Head of caudate nucleus (tissue), 42 donors: ENCODE data around the gene RIOX2.

Experiments
- DNase-seq, 42 donors: peaks; one replicate each; pipeline versions ENCODE4 v3.0.0 to v3.0.0-alpha.2; 2020 to 2021; ENCODE audit warnings: mixed read lengths in 7 of 42
- intact Hi-C: fragments of 100-400 bp; cut with DNase I; formaldehyde crosslinking; loops from one replicate; pipeline ENCODE4 v1.15.0; 2022

Gene RIOX2

DNA sequence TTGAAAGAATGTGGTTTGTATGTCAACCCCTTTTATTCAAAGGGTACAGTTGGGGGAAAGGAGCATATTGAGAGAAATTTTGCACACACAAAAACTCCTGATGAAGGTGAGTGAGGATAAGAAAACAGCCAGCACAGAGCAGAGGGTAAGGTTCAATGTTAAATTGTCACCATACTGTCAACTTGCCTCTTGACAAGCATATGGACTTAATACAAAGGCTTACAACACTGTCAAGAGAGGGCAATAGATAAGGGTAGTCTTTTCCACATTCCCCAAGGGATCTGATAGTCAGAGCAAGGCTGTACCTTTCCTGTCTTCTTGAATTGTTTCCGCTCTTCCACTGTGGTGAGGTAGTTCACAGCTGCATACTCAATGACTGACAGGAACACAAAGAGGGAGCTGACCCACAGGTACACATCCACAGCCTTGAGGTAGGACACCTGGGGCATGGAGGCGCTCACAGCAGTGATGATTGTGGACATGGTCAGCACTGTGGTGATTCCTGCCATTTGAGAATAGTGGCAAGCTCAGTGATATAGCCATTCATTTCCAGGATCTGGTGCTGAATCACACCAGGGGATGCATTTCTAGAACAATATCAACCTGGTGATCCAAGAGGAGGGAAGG, 20.4 kb upstream of the RIOX2 start:
- no peak for DNase-seq
- intact Hi-C loops, result no loop called here

DNA sequence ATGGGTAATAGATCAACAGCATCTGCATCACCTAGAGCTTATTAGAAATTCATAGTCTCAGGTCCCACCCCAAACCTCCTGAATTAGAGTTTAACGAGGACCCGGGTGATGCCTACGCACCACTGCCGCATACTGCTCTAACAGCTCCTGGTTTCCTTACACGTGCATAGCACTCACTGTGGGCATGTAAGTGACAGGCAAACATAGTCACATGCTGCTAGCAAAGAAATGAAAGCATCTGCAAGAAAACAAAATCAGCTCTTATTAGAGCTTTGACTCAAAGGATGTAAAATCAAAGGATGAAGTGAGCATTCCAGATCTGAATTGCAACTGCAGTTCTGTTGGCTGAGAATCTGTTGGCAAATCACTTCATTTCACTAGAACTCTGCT, 19.1 kb upstream of the RIOX2 start:
- DNase-seq, result peak in 15 of 42 donors; percentile 13 to 63 (median 29)
- intact Hi-C loops, result no loop called here

DNA sequence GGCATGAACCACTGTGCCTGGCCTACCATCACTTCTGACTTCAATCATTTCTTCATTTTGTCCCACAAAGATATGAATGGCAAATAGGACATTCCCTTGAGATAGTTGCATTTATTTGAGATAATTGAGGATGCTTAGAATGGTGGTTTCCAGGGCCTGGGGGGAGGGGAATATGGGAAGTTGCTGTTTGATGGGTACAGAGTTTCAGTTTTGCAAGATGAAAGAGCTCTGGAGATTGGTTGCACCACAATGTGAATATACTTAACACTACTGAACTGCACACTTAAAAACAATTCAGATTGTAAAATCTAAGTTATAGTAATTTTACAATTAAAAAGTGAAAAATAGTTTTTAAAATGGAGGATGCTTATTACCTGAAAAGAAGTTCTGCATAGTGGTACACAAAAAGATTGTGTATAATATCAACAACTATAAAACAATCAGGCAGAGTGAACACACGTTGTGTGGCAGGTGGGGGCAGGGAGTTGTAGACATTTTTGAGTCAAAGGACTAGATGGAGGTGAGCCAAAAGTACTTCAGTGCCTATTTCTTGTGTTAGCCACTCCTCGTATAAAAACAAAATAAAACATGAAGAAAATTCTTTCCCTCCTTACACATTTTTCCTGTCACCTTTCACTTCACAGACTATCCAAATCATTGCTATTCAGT, 18.5 kb upstream of the RIOX2 start:
- intact Hi-C loops, result no loop called here
- no peak for DNase-seq

DNA sequence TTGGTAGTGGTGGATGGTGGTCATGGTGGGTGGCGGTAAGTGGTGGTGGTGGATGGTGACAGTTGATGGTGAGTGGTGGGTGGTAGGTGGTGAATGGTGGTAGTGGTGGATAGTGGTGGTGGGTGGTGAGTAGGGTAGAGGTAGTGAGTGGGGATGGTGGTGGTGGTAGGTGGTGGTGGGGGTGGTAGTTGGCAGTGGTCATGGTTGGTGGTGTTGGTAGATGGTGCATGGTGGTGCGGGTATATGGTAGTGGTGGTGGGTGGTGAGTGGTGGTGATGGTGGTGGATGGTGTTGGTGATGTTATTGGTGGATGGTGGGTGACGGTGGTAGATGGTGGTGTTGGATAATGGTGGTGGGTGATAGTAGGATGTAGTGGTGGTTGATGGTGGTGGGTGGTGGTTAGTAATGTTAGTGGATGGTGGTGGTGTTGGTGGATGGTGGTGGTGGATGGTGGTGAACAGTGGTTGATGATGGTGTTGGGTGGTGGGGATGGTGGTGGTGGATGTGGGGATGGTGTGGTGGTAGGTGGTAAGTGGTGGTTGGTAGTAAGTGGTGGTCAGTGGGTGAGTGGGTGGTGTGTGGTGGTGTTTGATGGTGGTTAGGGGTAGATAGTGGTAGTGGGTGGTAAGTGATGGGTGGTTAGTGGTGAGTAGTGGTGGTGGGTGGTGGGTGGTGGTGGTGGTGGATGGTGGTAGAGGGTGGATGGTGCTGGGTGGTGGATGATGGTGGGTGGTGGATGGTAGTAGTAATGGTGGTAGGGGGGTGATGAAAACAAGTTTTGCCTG, 16.7 kb upstream of the RIOX2 start:
- DNase-seq, result no peak
- intact Hi-C loops, result no loop called here

DNA sequence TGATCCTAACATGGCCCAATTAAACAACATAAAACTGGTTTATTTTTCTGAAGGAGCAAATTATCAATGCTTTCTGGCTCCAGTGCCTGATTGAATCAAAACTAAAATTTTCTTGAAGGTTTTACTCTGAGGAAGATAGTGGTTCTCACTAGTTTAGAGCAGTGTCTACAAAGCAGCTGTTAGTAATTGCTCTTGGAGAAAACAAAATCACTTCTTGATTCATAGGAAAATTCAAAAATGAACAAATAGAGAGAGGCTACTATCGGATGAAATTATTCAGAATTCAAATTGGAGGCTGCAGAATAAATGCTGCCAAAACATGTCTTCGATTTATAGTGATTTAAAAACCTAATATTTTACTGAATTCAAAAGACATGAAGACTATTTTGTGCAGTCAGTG, 15.1 kb upstream of the RIOX2 start:
- no peak for DNase-seq
- intact Hi-C loops, result no loop called here

DNA sequence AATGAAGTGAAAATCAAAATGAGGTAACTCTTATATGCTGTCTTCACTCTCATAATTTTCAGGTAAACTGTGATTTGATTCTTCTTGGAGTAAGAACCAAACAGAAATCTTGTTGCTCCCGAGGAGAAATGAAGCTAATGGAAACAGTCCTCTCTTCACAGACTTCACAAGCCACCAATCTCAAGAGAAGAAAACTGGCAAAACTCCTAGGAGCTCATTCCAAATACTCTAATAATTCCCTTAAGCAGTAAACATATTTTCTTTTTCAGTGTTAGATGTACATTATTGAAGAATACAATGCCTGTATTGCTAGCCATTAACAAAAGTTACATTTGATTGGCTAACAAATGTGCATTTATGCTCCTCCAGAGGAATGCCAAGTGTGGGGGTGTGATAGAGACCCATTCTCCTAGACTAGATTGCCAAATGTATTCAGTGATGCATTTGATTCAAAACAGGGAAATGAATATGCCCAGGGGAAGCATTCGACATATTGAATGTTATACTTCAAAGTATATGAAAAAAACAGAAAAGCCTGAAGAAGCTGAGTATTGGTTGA, 11.8 kb upstream of the RIOX2 start:
- peak in 1 of 42 donors; percentile 12 for DNase-seq
- intact Hi-C loops, result no loop called here

DNA sequence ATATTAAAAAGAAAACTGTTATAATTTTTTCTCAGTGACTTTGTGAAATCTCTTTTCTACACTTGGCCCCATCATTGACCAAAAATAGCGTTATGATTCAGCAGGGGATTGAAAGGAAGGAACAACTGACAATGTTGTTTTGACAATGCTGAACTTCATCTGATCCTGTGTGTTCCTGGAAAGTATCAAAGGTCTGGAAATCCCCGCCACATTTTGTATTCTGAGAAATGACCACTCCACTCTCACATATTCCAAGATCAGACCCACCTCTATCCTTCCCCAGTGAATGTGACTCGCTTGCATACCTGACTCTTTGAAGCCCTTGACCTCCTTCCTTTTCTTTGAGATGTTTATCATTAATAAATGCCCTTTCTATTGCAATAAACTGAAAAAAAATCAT, 9.7 kb upstream of the RIOX2 start:
- intact Hi-C loops, result no loop called here
- DNase-seq, result no peak

DNA sequence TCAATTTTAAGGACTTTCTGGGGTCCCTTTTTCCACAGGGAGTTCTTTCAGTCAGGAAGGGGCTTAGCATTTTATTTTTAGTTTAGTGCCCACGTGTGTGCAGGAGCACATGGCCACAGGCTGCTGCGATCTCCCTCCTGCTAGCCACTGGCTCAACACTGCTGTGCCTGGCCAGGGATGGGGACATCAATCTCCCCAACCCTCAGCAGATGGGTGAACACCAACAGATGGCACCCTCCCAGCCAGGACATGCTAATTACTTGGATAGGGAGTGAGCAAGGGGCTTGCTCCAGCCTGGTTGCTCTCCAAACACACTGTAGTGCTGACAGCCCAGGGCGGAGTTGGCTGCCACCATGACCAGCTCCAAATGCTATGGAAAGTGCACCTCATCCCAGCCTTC, 7.4 kb upstream of the RIOX2 start:
- intact Hi-C loops, result no loop called here

DNA sequence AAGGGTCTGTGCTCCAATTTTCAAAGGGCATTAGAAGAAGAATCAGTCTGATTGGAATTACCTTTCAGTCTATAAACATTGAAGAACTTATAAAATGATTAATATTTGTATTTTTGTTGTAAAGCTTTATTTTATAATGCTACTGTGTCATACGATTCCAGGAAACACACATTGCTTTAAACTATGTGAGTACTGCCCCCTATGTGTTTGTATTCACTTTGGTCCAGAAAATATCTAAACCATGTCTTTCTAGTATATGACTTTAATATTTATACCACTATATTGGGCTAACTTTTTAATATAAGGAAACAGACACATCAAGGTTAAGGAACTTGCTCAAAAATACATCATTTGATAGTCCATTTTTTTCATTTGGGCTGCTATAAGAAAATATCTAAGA, 3.2 kb upstream of the RIOX2 start:
- intact Hi-C loops, result no loop called here
- DNase-seq, result no peak

More for the DNA sequence above, 7.4 kb upstream of the RIOX2 start:
- no peak for DNase-seq

DNA sequence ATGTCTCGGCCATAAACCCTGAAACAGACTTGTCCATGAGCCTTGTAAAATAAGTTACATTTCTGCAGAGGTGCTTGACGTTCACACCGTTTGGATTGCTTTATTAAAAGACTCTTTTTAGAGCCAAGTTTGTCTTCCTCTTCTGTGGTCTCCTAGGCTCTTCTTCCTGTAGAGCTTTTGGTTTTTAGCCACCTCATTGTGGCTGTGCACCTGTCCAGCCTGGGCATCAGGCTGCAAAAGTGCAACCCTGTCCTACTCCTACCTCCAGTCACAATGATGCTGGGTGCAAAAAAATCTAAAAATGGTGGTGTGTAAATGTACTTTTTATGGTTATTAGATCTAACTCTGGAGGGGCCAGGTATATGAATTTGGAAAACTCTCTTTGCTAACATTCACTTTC, 2.8 kb upstream of the RIOX2 start:
- intact Hi-C loops, result loop anchor here (5.0 kb wide), 1 partner anchor 153 kb away; the partner anchor contains the start of gene CRYBG3
- no peak for DNase-seq

DNA sequence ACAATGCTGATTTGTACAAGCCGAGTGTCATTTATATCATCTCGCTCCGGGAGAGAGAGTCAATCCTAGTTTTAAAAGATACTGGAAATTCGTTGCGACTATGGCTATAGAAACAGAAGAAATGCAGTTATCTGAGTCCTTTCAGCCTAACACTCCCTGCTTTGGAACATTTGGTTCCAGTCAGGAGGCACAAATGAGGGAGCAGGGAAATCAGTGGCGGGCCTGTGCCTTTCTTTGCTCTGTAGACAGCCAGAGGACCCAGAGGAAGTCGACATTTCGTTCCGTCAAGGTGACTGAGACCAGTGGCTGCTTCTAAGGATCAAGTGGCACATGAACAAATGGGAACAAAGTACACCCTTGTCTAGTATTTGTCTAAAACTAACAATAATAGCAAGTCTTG, 745 bp upstream of the RIOX2 start:
- no peak for DNase-seq
- intact Hi-C loops, result loop anchor here (5.0 kb wide), 1 partner anchor 151 kb away; the partner anchor contains the start of gene CRYBG3

DNA sequence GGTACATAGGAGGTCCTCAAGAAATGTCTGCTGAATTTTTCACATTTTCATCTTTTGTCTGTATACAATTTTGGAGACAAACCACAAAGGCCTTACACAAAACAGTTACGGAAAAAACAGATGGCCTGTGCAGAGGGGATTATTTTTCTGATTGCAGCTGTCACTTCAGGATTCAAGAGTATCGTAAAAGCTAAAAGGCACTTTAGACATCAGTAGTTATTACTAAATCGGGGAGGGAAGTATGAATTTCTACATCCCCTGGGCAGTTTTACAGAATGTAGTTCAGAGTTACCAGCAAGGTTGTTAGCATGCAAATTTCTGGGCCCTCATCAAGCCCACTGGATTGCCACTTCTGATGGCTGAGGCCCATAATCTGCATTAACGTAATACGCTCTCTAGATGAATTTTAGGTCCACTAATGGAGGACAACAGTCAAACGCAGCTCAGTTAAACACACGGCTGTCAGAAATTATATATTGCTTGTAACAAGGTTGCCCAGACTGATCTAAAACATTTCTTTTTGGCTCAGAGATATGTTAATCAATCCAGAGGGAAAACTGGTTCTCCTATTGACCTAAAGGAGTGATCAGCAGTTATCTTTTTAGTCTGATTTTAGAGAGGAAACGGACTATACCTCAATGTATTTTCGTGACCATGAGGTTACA, 1.1 kb downstream of the RIOX2 start:
- DNase-seq, result no peak
- intact Hi-C loops, result loop anchor here (5.0 kb wide), 1 partner anchor 149 kb away; the partner anchor contains the start of gene CRYBG3

DNA sequence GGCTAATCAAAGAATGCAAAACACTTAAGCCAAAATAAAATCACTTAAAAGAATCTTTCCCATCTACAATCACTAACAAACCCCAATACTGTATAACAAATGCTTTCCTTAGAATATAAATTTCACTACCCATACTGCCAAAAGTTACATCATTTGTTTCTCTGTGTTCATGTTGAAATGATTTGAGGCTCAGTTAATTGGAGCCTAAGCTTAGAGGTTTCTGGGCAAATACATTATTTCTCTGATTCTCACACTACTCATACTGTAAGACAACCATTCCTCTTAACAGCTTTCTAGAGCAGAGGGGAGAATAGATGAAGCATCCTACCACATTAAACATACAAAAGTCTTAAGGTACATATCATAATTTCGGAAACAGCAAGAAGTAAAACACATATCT, 2.1 kb downstream of the RIOX2 start:
- intact Hi-C loops, result loop anchor here (5.0 kb wide), 1 partner anchor 148 kb away; the partner anchor contains the start of gene CRYBG3
- no peak for DNase-seq

DNA sequence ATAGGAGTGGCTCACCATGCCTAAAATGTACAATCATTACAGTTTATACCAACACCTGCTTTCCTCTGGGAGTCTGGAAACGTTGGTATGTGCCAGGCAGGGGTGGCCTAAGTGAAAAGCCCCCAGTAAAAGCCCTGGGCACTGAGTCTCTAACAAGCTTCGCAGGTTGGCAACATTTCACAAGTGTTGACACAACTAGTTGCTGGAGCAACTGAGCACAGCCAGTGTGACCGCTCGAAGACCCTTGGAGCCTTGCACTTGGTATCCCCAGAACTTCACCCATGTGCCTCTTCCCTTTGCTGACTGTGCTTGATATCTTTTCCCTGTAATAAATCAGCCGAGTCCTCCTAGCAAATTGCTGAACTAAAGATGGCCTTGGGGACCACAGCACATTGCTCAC, 2.7 kb downstream of the RIOX2 start:
- DNase-seq, result no peak

DNA sequence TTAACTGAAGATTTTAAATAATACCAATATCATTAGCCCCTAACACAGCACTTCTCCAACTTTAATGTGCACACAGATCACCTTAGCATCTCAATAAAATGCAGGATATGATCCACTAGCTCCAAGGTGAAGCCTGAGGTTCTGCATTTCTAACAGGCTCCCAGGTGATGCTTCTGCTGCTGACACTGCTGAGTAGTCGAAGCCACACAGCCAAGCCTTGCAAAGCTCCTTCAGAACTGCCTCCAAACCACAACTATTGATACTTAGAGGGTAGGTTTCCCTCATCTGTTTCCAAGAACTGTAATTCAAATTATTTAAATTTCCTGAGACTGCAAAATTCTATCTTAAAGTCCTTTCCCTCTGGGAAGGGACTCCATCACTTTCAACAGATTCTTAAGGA, 3.9 kb downstream of the RIOX2 start:
- intact Hi-C loops, result no loop called here
- no peak for DNase-seq

More for the DNA sequence above, 2.7 kb downstream of the RIOX2 start:
- intact Hi-C loops, result no loop called here

DNA sequence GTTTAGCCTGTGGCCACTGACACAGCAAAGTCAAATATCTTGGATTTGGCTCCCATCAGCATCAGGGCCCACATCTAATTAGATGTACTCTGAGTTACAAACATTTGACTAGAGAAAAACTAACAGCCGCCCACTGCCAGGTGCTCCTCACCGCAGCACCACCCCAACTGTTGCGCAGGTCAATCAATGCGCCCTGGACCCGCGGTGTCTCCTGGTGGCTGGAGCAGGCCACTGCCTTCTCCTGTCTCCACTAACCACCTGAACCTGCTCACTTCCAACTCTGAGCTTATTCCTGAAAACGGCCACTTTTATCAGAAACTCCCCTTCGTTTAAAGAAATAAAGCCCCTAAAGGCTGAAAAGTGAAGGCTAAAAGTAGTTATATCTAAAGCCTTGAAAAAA, 4.3 kb downstream of the RIOX2 start:
- DNase-seq, result no peak
- intact Hi-C loops, result no loop called here

DNA sequence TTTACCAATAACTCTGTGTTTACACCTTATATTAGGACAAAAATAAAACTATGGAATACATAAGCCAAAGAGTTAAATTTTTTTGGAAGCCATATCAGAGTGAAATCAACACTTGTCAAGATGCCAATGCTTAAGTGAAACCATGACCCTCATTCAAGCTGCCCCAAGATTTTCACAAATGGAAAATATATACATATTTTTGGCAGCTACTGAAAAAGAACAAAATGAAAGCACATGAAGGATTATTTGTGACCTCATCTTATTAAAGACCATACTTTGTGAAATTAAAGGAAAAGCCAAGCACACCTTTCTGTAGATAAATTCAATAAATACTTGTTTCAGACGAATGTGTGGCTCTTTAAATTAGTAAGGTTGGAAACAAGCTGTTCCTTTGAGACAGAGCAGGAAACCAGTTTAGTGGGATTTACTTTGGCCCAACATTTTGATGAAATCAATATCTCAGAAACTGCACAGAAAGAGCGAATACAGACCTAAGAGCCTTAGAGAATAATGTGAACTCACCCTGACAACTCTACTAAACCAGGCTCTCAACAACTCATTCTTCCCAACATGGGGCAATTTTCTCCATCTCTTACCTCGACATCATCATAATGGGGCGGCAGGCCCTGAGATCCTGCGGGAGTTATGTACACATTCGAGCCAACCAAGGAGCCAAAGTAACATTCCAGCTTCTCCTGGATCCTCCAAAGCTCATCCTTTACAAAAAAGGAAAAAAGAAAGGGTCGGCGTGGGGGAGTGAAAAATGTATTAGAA, 11.1 kb downstream of the RIOX2 start:
- DNase-seq, result no peak

DNA sequence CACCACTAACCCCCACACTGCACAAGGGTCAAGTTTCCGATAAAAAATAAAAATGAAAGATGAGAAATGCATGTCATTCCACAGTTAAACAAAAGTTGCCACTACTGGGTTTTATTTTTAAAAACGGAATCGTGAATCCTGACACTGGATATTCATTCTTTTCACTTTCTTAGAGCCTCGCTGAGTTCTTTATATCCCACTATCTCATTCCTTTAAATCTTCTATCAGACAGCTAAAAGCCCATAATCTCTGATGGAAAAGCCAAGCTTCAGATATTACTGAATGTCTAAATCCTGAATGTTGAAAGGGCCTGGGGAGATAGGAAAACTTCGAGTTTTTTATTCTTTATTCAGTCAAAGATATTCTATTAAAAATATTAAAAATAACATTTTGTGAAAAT, 11.7 kb downstream of the RIOX2 start:
- intact Hi-C loops, result no loop called here
- no peak for DNase-seq

More for the DNA sequence above, 11.1 kb downstream of the RIOX2 start:
- intact Hi-C loops, result no loop called here

DNA sequence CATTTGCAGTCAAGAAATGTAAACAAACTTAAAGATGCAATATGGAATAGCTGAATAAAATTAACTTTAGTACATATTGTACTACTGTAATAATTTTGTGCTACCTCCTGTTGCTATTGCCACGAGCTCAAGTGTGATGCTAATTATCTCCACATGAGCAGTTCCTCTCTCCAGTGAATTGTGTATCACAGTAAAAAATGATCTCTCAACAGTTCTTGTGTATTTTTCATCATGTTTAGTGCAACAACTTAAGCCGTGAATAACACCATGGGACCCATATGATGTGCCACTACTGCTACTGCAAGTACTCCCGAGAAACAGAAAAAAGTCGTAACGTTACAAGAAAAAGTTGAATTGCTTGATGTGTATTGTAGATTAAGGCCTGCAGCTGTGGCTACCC, 12.4 kb downstream of the RIOX2 start:
- no peak for DNase-seq
- intact Hi-C loops, result no loop called here
